ENCODE results near the gene ZBTB40.

ZBTB40 gene

DNA sequence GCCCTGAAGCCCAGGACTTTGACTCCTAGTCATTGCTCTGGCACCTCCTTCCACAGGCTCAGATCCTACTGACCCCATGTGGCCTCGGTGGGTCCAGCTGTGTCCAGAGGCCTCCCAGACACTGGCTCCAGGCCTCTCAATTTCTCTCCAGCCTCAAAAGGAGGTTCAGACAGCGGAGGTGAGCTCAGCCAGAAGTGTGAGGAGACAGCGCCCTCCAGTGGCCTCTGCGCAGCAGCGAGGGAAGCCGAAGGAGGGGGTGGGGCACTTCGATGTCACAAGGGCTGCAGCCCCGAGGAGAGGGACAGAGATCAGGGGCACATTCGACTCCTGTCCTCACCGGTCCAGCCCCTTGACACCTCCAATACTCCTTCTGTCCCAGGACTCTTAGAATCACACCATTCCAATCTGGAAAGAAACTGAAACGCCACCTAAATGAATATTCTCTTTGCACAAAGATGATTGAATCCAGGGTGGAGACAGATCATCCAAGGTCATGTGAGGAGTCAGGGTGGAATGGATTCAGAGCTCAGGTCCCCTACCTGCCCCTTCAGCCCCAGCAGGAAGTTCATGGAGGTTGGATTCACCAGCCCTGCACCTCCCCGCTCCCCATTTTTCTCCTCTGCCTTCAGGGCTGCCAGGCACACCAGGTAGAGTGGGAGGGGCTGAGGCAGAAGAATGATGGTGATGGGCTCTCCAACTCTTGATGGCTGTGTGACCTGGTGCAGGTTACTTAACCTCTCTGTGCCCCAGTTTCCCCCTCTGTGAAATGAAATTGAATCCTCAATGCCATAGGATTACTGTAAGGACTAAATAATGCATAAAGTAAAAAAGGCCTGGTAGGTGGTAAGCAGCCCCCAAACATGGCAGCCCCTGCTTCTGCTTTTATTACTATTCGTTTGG is 34.8 kb upstream of the ZBTB40 start:
- TF ChIP-seq, protein P1, sequence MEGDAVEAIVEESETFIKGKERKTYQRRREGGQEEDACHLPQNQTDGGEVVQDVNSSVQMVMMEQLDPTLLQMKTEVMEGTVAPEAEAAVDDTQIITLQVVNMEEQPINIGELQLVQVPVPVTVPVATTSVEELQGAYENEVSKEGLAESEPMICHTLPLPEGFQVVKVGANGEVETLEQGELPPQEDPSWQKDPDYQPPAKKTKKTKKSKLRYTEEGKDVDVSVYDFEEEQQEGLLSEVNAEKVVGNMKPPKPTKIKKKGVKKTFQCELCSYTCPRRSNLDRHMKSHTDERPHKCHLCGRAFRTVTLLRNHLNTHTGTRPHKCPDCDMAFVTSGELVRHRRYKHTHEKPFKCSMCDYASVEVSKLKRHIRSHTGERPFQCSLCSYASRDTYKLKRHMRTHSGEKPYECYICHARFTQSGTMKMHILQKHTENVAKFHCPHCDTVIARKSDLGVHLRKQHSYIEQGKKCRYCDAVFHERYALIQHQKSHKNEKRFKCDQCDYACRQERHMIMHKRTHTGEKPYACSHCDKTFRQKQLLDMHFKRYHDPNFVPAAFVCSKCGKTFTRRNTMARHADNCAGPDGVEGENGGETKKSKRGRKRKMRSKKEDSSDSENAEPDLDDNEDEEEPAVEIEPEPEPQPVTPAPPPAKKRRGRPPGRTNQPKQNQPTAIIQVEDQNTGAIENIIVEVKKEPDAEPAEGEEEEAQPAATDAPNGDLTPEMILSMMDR (IDR thresholded peaks at IDR 0.05; ENCODE audit: extremely low read depth, insufficient read depth, missing control alignments) = peak; percentile 95
- in situ Hi-C loops (cut with MboI; ENCODE audit: low pct_unique_long_range_greater_than_20kb, low sequenced_read_pairs, unreplicated experiment) = loop anchor here (25.0 kb wide), 2 partner anchors 220 to 305 kb away; partner anchors contain the start of genes C1QA and C1QC
- DNase-seq (ENCODE audit: low spot score) = peak; percentile 79

DNA sequence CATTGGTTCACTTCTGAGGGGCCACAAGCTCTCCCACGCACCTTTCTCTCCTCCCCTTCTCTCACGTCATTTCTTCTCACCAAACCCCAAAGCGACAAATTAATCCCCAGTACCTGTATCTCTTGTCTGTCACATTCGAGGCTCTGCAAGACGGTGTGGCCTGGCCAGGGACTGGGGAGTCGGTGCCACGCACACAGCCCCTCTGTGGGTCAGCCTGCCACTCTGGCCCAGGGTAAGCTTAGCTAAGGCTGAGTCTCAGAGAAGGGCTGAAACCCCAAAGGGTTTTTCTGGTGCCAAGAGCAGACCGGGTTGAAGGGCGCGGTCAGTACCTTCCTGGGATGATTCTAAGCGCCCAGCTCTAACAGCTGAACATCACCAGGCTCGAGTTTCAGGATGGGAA is 34.2 kb upstream of the ZBTB40 start:
- DNase-seq (ENCODE audit: low spot score) = no peak
- TF ChIP-seq, protein P1 (IDR thresholded peaks at IDR 0.05; ENCODE audit: extremely low read depth, insufficient read depth, missing control alignments) = no peak
- in situ Hi-C loops (cut with MboI; ENCODE audit: low pct_unique_long_range_greater_than_20kb, low sequenced_read_pairs, unreplicated experiment) = loop anchor here (25.0 kb wide), 2 partner anchors 220 to 305 kb away; partner anchors contain the start of genes C1QA and C1QC

DNA sequence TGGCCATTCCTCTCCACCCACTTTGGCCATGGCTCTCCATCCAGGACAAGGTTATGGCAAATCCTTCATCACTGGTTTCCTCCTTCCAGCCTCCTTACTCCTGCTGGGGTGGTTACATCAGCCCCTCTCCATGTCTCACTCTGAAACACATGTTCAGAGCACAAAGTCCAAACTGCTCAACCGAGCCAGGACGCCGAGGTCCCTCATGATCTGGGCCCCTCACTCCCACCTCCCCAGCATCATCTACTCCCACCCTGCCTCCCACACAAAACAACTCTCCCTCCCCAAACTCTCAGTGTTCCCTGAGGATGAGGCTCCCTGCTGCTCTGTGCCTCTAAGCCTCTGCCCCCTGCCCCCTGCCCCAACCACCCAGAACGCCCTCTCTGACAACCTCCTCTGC is 33.3 kb upstream of the ZBTB40 start:
- in situ Hi-C loops (cut with MboI; ENCODE audit: low pct_unique_long_range_greater_than_20kb, low sequenced_read_pairs, unreplicated experiment) = loop anchor here (25.0 kb wide), 2 partner anchors 219 to 306 kb away; partner anchors contain the start of genes C1QA and C1QC

GRCh38 chr1:22418933-22419382 is 32.7 kb upstream of the ZBTB40 start:
- TF ChIP-seq, protein P1 (IDR thresholded peaks at IDR 0.05; ENCODE audit: extremely low read depth, insufficient read depth, missing control alignments) = no peak
- DNase-seq (ENCODE audit: low spot score) = no peak
- in situ Hi-C loops (cut with MboI; ENCODE audit: low pct_unique_long_range_greater_than_20kb, low sequenced_read_pairs, unreplicated experiment) = loop anchor here (25.0 kb wide), 2 partner anchors 218 to 307 kb away; partner anchors contain the start of genes C1QA and C1QC

More for the DNA sequence above, 33.3 kb upstream of the ZBTB40 start:
- no peak for DNase-seq (ENCODE audit: low spot score)
- TF ChIP-seq, protein P1 (IDR thresholded peaks at IDR 0.05; ENCODE audit: extremely low read depth, insufficient read depth, missing control alignments) = no peak

- in situ Hi-C loops (cut with MboI; ENCODE audit: low pct_unique_long_range_greater_than_20kb, low sequenced_read_pairs, unreplicated experiment) = loop anchor here (25.0 kb wide), 2 partner anchors 217 to 308 kb away; partner anchors contain the start of genes C1QA and C1QC
- DNase-seq (ENCODE audit: low spot score) = peak; percentile 78
- TF ChIP-seq, protein P1 (IDR thresholded peaks at IDR 0.05; ENCODE audit: extremely low read depth, insufficient read depth, missing control alignments) = peak; percentile 79
These were observed 31.1 kb upstream of the ZBTB40 start for GRCh38 chr1:22420455-22421053.

GRCh38 chr1:22426781-22427180 is 24.9 kb upstream of the ZBTB40 start:
- in situ Hi-C loops (cut with MboI; ENCODE audit: low pct_unique_long_range_greater_than_20kb, low sequenced_read_pairs, unreplicated experiment) = no loop called here
- TF ChIP-seq, protein P1 (IDR thresholded peaks at IDR 0.05; ENCODE audit: extremely low read depth, insufficient read depth, missing control alignments) = no peak
- DNase-seq (ENCODE audit: low spot score) = no peak

Data from GM13977 (cell line).